C4-2B (cell line): ENCODE results near the gene ADGRG7.

Experiments used
- H3K27ac ChIP-seq: fragments of 450-650 bp; 2 replicates; pipeline ENCODE4 v1.5.1; 2017
- ZFX ChIP-seq: fragments of 450-650 bp; IDR thresholded peaks from 2 replicates; pipeline ENCODE4 v1.6.1; 2017
- TF ChIP-seq, protein P1 (sequence below): fragments of 450-650 bp; conservative IDR thresholded peaks from 2 replicates; pipeline ENCODE4 v1.5.1; 2017; ENCODE audit warnings: mild to moderate bottlenecking

The ADGRG7 gene

DNA sequence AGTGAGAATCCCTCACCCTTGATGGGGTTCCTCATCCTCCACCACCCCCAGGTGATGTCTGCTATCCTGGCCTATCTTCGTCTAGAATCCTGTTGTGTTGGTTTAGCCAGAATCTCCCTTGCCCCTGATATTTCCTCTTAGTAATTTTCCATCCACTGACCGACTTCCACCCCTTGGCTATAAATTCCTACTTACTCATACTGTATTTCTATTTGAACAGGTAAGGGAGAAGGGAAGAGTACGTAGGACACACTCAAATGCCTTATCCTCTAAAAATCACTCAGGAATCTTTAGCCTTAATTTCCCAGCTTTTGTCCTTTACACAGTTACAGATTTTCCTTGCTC lies 99.2 kb downstream of the ADGRG7 start:
- TF ChIP-seq, protein P1, sequence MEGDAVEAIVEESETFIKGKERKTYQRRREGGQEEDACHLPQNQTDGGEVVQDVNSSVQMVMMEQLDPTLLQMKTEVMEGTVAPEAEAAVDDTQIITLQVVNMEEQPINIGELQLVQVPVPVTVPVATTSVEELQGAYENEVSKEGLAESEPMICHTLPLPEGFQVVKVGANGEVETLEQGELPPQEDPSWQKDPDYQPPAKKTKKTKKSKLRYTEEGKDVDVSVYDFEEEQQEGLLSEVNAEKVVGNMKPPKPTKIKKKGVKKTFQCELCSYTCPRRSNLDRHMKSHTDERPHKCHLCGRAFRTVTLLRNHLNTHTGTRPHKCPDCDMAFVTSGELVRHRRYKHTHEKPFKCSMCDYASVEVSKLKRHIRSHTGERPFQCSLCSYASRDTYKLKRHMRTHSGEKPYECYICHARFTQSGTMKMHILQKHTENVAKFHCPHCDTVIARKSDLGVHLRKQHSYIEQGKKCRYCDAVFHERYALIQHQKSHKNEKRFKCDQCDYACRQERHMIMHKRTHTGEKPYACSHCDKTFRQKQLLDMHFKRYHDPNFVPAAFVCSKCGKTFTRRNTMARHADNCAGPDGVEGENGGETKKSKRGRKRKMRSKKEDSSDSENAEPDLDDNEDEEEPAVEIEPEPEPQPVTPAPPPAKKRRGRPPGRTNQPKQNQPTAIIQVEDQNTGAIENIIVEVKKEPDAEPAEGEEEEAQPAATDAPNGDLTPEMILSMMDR, result no peak
- no peak for TF ChIP-seq ZFX
- H3K27ac ChIP-seq, result peak overlapping the region; percentile 86; the same call in 1 of the 2 replicates

DNA sequence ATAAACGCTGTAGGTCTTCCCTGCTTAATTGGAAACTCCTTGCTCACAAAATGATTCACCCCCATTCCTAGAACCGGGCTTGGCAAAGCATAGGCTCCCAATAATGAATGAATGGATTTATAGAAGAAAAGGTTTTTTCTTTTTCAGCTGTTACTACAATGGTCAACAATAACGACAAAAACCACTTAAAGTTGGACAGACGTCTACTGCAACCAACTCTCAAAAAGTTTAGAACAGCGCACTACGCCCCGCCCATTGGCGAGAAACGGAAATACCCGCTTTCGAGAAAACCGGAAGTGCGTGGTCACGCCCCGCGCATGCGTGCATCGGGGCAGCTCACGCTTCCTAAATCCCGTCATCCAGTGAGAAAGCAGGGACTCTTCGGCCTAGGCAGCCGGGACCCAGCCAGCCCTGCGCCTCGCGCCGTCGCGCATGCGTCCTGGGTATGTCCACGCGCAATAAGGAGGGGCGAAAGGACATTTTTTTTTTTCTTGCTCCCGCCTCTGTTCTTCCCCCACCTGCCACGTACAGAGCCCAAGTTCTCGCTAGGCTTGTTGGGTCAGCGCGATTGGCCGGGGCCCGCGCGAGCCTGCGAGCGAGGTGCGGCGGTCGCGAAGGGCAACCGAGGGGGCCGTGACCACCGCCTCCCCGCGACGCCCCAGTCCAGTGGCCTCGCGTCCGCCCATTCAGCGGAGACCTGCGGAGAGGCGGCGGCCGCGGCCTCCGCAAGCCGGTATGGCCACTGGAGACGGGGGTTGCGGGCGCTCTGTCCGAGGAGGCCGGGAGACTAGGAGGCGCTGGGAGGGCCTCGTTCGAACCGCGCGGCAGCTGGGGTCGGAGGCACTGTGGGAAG lies 99.8 kb downstream of the ADGRG7 start, which contains the start of gene TFG:
Gene TFG, plus strand, starts transcription at position 506 of the 853 bp plus-strand sequence. CDS start 4,192 bp downstream, outside the sequence.
- peak; percentile 59 for TF ChIP-seq ZFX
- TF ChIP-seq, protein P1, result no peak
- H3K27ac ChIP-seq, result peak within 1 kb of the TSS; percentile 86

DNA sequence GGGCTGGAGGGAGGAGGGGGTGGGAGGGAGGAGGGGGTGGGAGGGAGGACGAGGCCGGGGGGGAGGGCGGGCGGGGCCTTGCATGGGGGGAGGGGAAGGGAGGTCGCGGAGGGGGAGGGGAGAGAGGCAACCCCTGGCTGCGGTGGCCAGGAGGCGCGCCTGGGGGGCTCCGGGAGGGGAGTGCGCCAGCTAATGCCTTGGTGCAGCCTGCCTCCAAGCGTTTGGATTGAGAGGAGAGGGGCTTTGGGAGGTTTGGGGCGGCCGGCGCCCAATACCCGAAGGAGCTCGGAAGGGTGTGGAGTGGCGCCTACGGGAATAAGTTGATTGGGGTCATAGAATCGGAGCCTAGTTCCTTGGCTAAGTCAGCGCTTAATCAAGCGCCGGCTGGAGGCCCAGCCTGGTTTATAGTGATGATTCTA lies 100.5 kb downstream of the ADGRG7 start:
- H3K27ac ChIP-seq, result peak overlapping the region; percentile 86
- TF ChIP-seq ZFX, result no peak
- TF ChIP-seq, protein P1, result no peak

DNA sequence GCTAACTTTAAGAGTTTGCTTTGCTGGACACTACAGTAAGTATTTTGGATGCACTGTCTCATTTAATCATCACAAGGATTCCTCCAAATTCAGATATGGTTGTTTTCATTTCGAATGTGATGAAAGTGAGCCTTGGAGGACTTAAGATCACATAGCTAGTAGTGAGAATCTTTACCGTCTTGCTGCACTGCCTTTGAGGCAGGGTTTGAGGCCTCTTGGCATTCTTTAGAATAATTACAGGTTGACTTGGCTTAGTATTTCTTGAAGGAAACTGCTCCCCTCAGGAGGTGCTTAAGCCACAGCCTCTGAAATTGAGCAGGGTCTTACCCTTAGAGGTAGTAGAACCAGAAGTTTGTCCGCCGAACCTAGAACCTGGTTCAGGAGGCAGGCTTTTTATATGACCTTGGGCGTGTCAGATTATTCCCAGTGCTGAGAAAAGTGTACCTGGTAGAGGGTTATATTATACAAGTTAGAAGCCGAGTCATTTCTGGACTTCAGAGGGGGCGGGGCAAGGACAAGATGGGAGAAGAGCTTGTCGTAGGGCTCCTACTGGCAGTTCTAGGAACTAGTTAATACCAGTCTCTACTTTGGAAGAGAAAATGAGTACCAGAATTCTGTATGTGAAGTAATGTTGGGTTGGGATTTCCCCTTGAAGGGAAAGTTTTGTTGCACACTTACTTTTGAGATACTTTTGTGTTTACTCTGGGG lies 101.0 kb downstream of the ADGRG7 start:
- H3K27ac ChIP-seq, result peak overlapping the region; percentile 86
- TF ChIP-seq ZFX, result no peak
- TF ChIP-seq, protein P1, result peak; percentile 42

DNA sequence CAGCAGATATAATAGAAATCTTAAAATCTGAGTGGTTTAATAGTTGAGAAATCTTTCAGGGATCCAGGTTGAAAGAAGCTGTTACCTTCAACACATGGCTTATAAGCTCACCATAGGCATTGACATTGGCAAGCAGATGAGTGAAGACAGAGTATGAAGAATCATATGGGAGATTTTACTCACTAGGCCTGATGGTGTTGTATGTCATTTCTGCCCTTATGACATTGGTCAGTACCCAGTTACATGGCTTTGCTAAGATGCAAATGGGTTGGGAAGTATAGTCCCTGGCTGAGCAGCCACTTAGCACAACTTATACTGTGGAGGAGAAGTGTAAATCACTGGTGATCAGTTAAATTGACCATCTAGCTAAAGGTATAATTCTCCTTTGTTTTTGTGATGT lies 105.8 kb downstream of the ADGRG7 start:
- no peak for TF ChIP-seq ZFX
- TF ChIP-seq, protein P1, result no peak

DNA sequence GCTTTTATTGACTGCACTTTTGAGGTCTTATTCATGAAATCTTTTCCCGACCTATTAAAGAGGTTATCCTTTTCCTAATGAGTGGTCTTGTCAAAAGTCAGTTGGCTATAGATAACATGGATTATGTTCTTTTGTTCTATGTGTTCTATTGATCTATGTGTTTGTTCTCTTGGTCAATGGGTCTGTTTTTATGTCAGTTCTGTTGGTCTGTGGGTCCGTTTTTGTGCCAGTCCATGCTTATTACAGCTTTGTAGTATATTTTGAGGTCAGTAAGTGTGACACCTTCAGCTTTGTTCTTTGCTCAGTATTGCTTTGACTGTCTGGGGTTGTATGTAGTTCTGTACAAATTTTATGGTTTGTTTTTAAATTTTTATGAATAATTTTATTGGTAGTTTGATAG lies 107.7 kb downstream of the ADGRG7 start:
- TF ChIP-seq ZFX, result no peak
- TF ChIP-seq, protein P1, result no peak
- no peak overlapping the region for H3K27ac ChIP-seq

More for the DNA sequence above, 105.8 kb downstream of the ADGRG7 start:
- H3K27ac ChIP-seq, result no peak overlapping the region
